OCI-M1 (cell line): Measurements from ENCODE around the gene TRAF2.

Source experiments
- DNase-seq: peaks from one replicate; lab custom pipeline; 2025; lab: John Stamatoyannopoulos, UW

The TRAF2 gene

GRCh38 chr9:136949817-136950655 lies 63.7 kb downstream of the TRAF2 start:
- peak; percentile 94 for DNase-seq

GRCh38 chr9:136950656-136951276 lies 64.5 kb downstream of the TRAF2 start:
- no peak for DNase-seq

GRCh38 chr9:136951541-136952320 lies 65.4 kb downstream of the TRAF2 start, which contains the start of gene LCN12:
Gene LCN12 (plus strand): TSS chr9:136952273. CDS start chr9:136952328, 55 bp downstream.
- no peak for DNase-seq

GRCh38 chr9:136952321-136952850 lies 66.1 kb downstream of the TRAF2 start:
- no peak for DNase-seq

- DNase-seq: no peak
Observed at GRCh38 chr9:136952876-136953770, 66.8 kb downstream of the TRAF2 start.

- no peak for DNase-seq
Observed at GRCh38 chr9:136953771-136954269, 67.5 kb downstream of the TRAF2 start.

GRCh38 chr9:136954270-136955083 lies 68.2 kb downstream of the TRAF2 start:
- DNase-seq: no peak

GRCh38 chr9:136955202-136955942 lies 69.1 kb downstream of the TRAF2 start:
- no peak for DNase-seq

- no peak for DNase-seq
Observed at GRCh38 chr9:136955943-136956335, 69.6 kb downstream of the TRAF2 start.

GRCh38 chr9:136956604-136957003 lies 70.3 kb downstream of the TRAF2 start:
- DNase-seq: no peak

GRCh38 chr9:136957461-136957860 lies 71.1 kb downstream of the TRAF2 start:
- no peak for DNase-seq

GRCh38 chr9:136957901-136958300 lies 71.6 kb downstream of the TRAF2 start:
- no peak for DNase-seq

GRCh38 chr9:136958473-136958872 lies 72.2 kb downstream of the TRAF2 start:
- no peak for DNase-seq

- DNase-seq: no peak
Observed at GRCh38 chr9:136958898-136959850, 72.9 kb downstream of the TRAF2 start.

- DNase-seq: no peak
Observed at GRCh38 chr9:136960212-136960937, 74.1 kb downstream of the TRAF2 start.

- no peak for DNase-seq
Observed at GRCh38 chr9:136960938-136961275, 74.6 kb downstream of the TRAF2 start.

- no peak for DNase-seq
Observed at GRCh38 chr9:136961279-136962065, 75.2 kb downstream of the TRAF2 start.
